K562 treated with DMSO at 1 percent for 48 hours (cell line): ENCODE measurements around the gene AMBRA1. TPM values are rescaled to one million over a fixed set of nuclear protein-coding genes. Genes with fewer than 3 reads are reported as not detected.

Experiments used
- total RNA-seq: library from RNA; unstranded; fragments of 300-600 nt; gene quantifications from 2 replicates; pipeline ENCODE4 v1.2.3, GENCODE V29; 2022; ENCODE audit warnings: low replicate concordance; ENCODE audit errors: extremely low read depth

The AMBRA1 gene, protein sequence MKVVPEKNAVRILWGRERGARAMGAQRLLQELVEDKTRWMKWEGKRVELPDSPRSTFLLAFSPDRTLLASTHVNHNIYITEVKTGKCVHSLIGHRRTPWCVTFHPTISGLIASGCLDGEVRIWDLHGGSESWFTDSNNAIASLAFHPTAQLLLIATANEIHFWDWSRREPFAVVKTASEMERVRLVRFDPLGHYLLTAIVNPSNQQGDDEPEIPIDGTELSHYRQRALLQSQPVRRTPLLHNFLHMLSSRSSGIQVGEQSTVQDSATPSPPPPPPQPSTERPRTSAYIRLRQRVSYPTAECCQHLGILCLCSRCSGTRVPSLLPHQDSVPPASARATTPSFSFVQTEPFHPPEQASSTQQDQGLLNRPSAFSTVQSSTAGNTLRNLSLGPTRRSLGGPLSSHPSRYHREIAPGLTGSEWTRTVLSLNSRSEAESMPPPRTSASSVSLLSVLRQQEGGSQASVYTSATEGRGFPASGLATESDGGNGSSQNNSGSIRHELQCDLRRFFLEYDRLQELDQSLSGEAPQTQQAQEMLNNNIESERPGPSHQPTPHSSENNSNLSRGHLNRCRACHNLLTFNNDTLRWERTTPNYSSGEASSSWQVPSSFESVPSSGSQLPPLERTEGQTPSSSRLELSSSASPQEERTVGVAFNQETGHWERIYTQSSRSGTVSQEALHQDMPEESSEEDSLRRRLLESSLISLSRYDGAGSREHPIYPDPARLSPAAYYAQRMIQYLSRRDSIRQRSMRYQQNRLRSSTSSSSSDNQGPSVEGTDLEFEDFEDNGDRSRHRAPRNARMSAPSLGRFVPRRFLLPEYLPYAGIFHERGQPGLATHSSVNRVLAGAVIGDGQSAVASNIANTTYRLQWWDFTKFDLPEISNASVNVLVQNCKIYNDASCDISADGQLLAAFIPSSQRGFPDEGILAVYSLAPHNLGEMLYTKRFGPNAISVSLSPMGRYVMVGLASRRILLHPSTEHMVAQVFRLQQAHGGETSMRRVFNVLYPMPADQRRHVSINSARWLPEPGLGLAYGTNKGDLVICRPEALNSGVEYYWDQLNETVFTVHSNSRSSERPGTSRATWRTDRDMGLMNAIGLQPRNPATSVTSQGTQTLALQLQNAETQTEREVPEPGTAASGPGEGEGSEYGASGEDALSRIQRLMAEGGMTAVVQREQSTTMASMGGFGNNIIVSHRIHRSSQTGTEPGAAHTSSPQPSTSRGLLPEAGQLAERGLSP (N-terminal part only)
- total RNA-seq, result not detected in 2 replicates

DNA sequence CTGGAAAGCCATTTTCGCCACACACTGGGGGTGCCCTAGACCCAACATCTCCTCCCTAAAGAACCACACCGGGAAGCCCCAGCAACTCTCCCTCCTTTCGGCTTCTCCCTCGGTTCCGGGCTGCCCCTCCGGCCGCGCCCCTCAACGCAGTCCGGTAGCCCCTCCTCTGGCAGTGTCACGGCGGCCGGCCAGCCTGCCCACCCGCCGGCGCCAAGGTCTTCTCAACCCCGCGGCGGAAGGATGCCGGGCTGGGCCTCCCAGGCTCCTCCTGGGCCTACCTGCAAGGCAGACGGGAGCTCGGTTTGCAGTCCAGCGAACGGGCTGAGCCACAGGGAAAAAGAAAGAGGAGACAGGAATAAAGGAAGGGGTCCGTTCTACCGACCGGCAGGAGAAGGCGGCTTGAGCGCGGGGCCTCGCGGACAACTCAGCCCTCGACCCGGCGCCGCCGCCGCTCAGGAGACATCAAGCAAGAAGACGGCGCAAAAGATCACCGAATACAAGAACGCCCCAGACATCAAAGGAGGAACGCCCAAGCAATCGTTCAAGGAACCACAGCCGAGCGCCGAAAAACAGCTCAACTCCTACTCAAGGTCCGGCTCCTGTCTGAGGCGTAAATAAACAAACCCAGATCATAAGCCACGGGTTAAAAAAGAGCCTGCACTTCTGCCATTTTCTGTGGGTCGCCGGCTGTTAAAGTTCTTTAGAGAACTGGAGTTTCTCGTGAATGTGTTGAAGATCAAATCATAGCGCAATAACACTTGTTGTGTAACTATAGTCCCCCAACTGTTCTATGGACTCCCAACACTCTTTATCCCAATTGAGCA, at the start of gene AMBRA1:
Gene AMBRA1 (minus strand): TSS at position 474 of the 824 bp plus-strand sequence. CDS start 45,643 bp downstream, outside the sequence.

DNA sequence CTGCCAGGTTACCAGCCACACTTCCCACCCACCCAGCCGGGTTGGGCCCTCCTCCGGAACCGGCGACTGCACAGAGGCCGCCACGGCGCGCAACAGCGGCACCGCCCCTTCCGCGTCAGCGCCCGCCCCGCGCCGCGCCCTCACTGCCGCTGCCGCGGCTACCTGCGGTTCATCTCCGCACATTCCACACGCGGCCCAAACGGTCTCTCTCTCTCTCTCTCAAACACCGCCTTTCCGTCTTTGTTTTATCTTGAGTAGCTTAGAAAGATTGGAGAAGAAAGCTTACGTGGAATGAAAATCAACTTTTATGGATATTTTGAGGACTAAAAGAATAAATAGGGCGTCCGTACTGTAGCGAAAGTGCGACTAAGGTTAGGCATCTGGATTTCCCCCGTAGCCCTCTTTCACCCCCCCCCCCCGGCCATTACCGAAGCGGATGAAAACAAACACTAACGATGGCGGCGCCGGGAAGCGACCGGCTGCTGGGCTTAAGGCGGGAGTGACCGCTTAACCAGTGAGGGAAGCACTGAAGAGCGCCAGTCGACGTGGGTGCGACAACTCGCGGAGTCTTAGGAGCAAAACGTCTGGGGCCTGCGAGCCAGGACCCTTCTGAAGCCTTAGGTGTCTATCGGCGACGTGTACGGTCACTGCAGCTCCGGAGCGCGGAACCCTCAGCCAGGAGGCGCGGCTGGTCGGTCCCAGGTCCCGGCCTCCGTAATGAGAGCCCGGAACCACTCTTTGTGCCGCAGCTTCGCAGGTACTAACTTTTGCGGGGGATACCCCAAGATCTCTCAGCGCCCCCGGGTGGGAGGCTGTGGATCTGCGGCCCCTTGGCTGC, 23.5 kb upstream of the AMBRA1 start, which contains the start of the genes ATG13 and HARBI1:
Gene ATG13 (plus strand): TSS at position 420 of the 838 bp plus-strand sequence. CDS start 26,739 bp downstream, outside the sequence.
Gene HARBI1 (minus strand): TSS at position 94 of the 838 bp plus-strand sequence. CDS start 990 bp downstream, outside the sequence.

DNA sequence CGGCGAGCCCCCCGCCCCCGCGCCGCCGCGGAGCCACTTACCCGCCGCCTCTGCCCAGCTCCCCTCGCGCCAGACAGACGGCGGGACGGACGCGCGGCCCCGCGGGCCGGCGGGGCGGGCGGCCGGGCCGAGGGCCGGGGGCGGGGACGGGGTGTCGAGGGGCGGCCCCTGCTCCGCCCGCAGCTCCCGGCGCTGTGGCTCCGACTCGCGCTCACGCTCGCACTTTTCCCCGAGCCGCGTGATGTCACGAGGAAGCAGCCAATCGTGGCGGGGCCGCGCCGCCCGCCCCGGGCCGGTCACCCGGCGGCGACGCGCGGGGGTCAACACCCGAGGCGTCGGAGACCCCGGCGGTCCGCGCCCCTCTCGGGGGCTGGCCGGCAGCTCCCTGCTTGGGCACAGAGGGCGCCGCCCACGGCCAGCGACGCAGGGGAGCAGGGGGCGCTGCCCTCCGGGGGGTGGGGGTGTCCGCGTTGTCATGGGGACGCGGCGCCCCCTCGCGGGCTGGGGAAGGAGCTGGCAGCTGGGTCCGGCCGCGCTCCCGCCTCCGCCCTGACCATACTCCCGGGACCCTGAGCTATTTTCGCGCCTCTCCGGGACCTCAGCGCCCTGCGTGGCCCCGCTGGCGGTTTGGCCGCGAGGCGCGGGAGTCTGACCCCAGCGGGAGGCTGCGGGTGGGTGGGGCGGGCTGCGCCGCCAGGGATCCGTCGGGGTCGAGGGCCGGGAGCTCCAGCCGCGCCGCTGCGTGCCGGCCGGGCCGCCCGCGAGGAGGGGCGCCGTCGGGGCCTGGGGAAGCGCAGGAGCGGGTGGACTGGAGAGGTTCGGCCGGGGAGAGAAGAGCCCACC, 202.0 kb downstream of the AMBRA1 start, which contains the start of gene CHRM4:
Gene CHRM4 (minus strand): TSS at position 199 of the 843 bp plus-strand sequence. CDS start 5,219 bp downstream, outside the sequence.

DNA sequence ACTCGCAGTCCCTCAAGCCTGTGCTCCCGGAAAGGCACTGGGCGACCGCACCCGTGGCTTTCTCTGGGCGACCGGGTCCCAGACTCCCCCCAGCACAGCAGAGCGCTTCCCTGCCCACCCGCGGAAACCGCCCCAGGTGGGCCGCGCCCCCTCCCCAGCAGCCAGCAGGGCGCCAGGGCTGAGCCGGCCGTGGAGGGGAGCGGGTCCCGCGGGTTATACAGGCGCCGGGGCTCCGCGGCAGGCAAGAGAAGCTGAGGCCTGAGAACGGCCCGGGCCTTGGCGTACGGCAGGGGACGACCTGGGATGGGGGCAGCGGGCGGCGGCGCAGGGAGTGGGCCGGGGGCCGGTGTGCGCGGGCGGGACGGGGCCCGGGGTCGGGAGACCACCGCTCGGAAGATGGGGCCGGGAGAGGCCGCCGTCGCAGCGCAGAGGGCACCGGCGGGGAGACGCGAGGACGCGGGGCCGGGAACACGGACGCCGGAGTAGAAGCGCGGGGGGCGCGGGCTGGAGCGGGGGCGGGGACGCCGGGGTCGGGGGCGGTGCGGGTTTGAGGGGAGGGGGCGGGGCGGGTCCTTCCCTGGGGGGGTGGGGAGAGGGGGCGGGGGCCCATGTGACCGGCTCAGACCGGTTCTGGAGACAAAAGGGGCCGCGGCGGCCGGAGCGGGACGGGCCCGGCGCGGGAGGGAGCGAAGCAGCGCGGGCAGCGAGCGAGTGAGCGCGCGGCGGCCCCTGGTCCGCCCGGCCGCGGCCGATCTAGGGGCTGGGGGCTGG, 212.6 kb downstream of the AMBRA1 start, which contains the start of gene MDK:
Gene MDK (plus strand): TSS at position 622 of the 771 bp plus-strand sequence. CDS start 389 bp downstream, outside the sequence.

DNA sequence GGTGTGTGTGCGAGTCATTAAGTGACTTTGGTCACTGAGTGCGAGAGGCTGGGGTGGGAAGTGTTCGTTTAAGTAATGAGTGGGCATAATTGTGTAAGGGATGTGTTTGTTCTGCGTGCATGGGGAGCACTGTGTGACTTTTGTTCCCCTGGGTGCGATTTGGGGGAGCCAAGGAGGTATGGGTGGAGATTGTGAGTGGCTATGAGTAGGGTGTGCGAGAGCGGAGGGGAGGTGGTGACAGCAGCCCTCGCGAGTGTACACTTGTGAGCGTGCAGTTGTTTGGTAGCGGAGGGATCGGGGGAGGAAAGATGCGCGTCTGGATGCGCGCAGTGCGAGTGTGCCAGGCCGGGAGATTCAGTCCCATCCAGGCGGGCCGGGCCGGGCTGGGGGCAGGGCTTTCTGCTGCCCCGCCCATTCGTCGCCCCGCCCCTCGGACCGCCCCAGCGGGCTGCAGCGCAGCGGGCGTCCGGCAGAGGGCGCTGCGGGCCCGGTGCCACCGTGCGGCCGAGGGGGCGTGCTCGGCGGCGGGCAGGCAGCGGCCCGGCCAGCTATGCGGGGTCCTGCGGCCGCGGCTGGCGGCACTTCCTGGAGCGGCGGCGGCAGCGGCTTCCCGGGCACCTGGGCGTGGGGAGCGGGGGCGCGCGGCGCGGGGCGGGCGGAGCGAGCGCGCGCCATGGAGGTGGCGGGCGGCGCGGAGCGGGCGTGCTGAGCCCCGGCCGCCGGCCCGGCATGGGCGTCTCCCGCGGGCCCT, 246.8 kb downstream of the AMBRA1 start, which contains the start of gene DGKZ:
Gene DGKZ (plus strand): TSS at position 578 of the 751 bp plus-strand sequence. CDS start 197 bp downstream, outside the sequence.

Other genes with a start within 250 kb of the AMBRA1 start
- not detected in 2 replicates for gene DGKZ, start 246.6 kb downstream of the AMBRA1 start, total RNA-seq
- gene MDK, start 212.4 kb downstream of the AMBRA1 start, total RNA-seq, result not detected in 2 replicates
- not detected in 2 replicates for gene CHRM4, start 202.2 kb downstream of the AMBRA1 start, total RNA-seq
- gene HARBI1, start 23.2 kb upstream of the AMBRA1 start, total RNA-seq, result not detected in 2 replicates
- not detected in 2 replicates for gene ATG13, start 23.5 kb upstream of the AMBRA1 start, total RNA-seq
- not detected in 2 replicates for gene ARHGAP1, start 106.6 kb upstream of the AMBRA1 start, total RNA-seq
- not detected in 2 replicates for gene ZNF408, start 107.0 kb upstream of the AMBRA1 start, total RNA-seq
- gene F2, start 125.2 kb upstream of the AMBRA1 start, total RNA-seq, result not detected in 2 replicates